Measurements from ENCODE around the gene MS4A5.

DNA sequence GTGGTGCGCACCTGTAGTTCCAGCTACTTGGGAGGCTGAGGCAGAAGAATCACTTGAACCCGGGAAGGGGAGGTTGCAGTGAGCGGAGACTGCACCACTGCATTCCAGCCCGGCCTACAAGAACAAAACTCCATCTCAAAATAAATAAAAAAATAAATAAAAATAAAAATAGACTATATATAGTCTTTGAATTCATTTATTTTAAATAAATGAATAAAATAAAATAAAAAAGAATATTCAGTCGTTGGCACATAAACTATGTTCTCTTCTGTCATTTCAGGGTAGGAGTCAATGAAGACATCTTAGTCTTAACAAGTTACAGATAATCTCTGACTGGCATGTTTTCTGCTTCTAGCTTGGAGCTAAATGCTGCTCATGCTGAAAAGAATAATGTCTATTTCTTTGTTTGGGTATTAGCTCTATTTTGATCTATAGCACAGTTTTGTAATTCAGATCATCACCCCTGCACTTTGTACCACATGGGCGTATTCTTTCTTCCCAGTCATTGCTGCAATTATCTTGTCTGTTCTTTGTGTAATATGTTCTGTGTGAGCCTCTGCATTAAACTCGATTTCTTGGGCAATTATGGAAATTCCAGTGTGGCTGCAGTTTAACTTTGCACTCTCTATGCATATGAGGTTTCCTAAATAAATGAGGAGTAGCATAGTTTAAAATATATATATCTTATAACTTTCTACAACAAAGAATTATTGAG lies 34.5 kb upstream of the MS4A5 start:
- no peak for TF ChIP-seq EZH2 (IDR thresholded peaks at IDR 0.05; ENCODE audit: insufficient read depth, low read length)
- TF ChIP-seq, protein P1, sequence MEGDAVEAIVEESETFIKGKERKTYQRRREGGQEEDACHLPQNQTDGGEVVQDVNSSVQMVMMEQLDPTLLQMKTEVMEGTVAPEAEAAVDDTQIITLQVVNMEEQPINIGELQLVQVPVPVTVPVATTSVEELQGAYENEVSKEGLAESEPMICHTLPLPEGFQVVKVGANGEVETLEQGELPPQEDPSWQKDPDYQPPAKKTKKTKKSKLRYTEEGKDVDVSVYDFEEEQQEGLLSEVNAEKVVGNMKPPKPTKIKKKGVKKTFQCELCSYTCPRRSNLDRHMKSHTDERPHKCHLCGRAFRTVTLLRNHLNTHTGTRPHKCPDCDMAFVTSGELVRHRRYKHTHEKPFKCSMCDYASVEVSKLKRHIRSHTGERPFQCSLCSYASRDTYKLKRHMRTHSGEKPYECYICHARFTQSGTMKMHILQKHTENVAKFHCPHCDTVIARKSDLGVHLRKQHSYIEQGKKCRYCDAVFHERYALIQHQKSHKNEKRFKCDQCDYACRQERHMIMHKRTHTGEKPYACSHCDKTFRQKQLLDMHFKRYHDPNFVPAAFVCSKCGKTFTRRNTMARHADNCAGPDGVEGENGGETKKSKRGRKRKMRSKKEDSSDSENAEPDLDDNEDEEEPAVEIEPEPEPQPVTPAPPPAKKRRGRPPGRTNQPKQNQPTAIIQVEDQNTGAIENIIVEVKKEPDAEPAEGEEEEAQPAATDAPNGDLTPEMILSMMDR (IDR thresholded peaks at IDR 0.05; ENCODE audit: insufficient read depth, low read depth, low read length) = no peak
